OCI-LY3 (cell line): ENCODE data around the gene GMCL2.
"Not testable (repeated sequence)": the region's sequence is repeated elsewhere in the genome, so short reads cannot be mapped to it uniquely, and the experiment has no call there.

ENCODE experiments used
- H2AFZ ChIP-seq: fragments of 200-600, 300-600 bp; shearing (Covaris generic); 2 replicates; pipeline ENCODE4 v1.6.0; 2014; ENCODE audit warnings: antibody characterized with exemption, low read depth, low read length
- H3K27ac ChIP-seq: fragments of 200-600, 300-600 bp; sonication (generic); 2 replicates; pipeline ENCODE4 v1.5.1; 2014; ENCODE audit warnings: mild to moderate bottlenecking, low read length, moderate library complexity, mixed read lengths
- H3K27me3 ChIP-seq: fragments of 200-600, 300-600 bp; sonication (generic); 2 replicates; pipeline ENCODE4 v1.6.1; 2014; ENCODE audit warnings: low read depth, low read length, mixed read lengths
- H3K36me3 ChIP-seq: fragments of 200-600, 300-600 bp; sonication (generic); replicated peaks from 2 replicates; pipeline ENCODE3; 2014; ENCODE audit warnings: low read depth, low read length, mixed read lengths
- H3K4me1 ChIP-seq: fragments of 300-600, 200-600 bp; sonication (generic); 2 replicates; pipeline ENCODE4 v1.6.1; 2014; ENCODE audit warnings: low read length, mixed read lengths
- H3K4me2 ChIP-seq: fragments of 200-600, 300-600 bp; sonication (generic); 2 replicates; pipeline ENCODE4 v1.6.1; 2014; ENCODE audit warnings: low read length, mixed read lengths
- H3K4me3 ChIP-seq: fragments of 300-600, 200-600 bp; sonication (generic); 2 replicates; pipeline ENCODE4 v1.5.1; 2014; ENCODE audit warnings: antibody characterized with exemption, mild to moderate bottlenecking, low read length, moderate library complexity
- H3K79me2 ChIP-seq: fragments of 300-600, 200-600 bp; shearing (Covaris generic); 2 replicates; pipeline ENCODE4 v1.6.1; 2014; ENCODE audit warnings: mild to moderate bottlenecking, low read length, mixed read lengths
- H3K9ac ChIP-seq: fragments of 300-600, 200-600 bp; shearing (Covaris generic); 2 replicates; pipeline ENCODE4 v1.6.0; 2014; ENCODE audit warnings: mild to moderate bottlenecking, low read length, moderate library complexity
- H3K9me3 ChIP-seq: fragments of 200-600, 300-600 bp; shearing (Covaris generic); 2 replicates; pipeline ENCODE4 v1.6.1; 2014; ENCODE audit warnings: low read length, mixed read lengths; ENCODE audit not compliant: insufficient read depth
- H4K20me1 ChIP-seq: fragments of 200-600, 300-600 bp; sonication (generic); 2 replicates; pipeline ENCODE4 v1.6.1; 2016; ENCODE audit warnings: low read length, mixed read lengths; ENCODE audit not compliant: insufficient read depth
- CTCF ChIP-seq: fragments of 200-600, 300-600 bp; sonication (generic); IDR thresholded peaks from 2 replicates; pipeline ENCODE4 v1.5.1; 2014; ENCODE audit warnings: antibody characterized with exemption, low read length, low read depth
- EZH2phosphoT487 ChIP-seq: fragments of 200-600 bp; shearing (Covaris generic); IDR thresholded peaks from 2 replicates; pipeline ENCODE4 v1.6.1; 2018; ENCODE audit warnings: antibody characterized with exemption, mixed run types, low read depth

The GMCL2 gene

GRCh38 chr5:178232124-178232919 lies 45.2 kb upstream of the GMCL2 start, which contains the start of gene PHYKPL:
Gene PHYKPL, minus strand, starts transcription at chr5:178232802. Its CDS starts 252 bp downstream, at chr5:178232550.
- Histone ChIP-seq H3K4me3 (peak within 1 kb of the TSS; percentile 99), H3K27ac (peak within 1 kb of the TSS; percentile 84), H3K4me1 (peaks cover 21% of the 10 kb centered on the region), H3K4me2 (peak within 1 kb of the TSS; percentile 91), H3K36me3 (peaks cover 37% of the 10 kb centered on the region), H3K27me3 (no peaks in the 10 kb centered on the region), H3K9me3 (no peaks in the 10 kb centered on the region), H3K9ac (peak within 1 kb of the TSS; percentile 99), H3K79me2 (peaks cover 35% of the 10 kb centered on the region), H4K20me1 (peaks cover 10% of the 10 kb centered on the region), H2AFZ (peak within 1 kb of the TSS; percentile 81; the same call in 1 of the 2 replicates)
- TF ChIP-seq CTCF = no peak
- TF ChIP-seq EZH2phosphoT487 = no peak

GRCh38 chr5:178231539-178232123 lies 44.5 kb upstream of the GMCL2 start:
- Histone ChIP-seq H3K27ac (peak overlapping the region; percentile 84), H2AFZ (no peak overlapping the region), H3K36me3 (peaks cover 44% of the 10 kb centered on the region)

GRCh38 chr5:178230879-178231538 lies 43.8 kb upstream of the GMCL2 start:
- peaks cover 40% of the 10 kb centered on the region for H3K79me2 ChIP-seq
- TF ChIP-seq CTCF (no peak), EZH2phosphoT487 (no peak)
- peaks cover 10% of the 10 kb centered on the region for H4K20me1 ChIP-seq
- H2AFZ ChIP-seq = no peak overlapping the region
- no peak overlapping the region for H3K27ac ChIP-seq
- H3K36me3 ChIP-seq = peaks cover 47% of the 10 kb centered on the region
- H3K9ac ChIP-seq = peak overlapping the region; percentile 99
- peak overlapping the region; percentile 99 for H3K4me3 ChIP-seq
- peak overlapping the region; percentile 91 for H3K4me2 ChIP-seq
- H3K9me3 ChIP-seq = no peaks in the 10 kb centered on the region
- H3K27me3 ChIP-seq = no peaks in the 10 kb centered on the region
- peaks cover 21% of the 10 kb centered on the region for H3K4me1 ChIP-seq

More at GRCh38 chr5:178231539-178232123, 44.5 kb upstream of the GMCL2 start:
- no peaks in the 10 kb centered on the region for H3K27me3 ChIP-seq
- peaks cover 21% of the 10 kb centered on the region for H3K4me1 ChIP-seq
- no peak for TF ChIP-seq EZH2phosphoT487
- no peak for TF ChIP-seq CTCF
- no peaks in the 10 kb centered on the region for H3K9me3 ChIP-seq
- peak overlapping the region; percentile 99 for H3K4me3 ChIP-seq
- peaks cover 40% of the 10 kb centered on the region for H3K79me2 ChIP-seq
- H3K4me2 ChIP-seq = peak overlapping the region; percentile 91
- H4K20me1 ChIP-seq = peaks cover 10% of the 10 kb centered on the region
- peak overlapping the region; percentile 99 for H3K9ac ChIP-seq

GRCh38 chr5:178229861-178230260 lies 42.7 kb upstream of the GMCL2 start:
- Histone ChIP-seq H3K4me2 (no peak overlapping the region), H4K20me1 (peaks cover 13% of the 10 kb centered on the region), H3K79me2 (peaks cover 40% of the 10 kb centered on the region), H3K4me3 (no peak overlapping the region), H3K36me3 (peaks cover 51% of the 10 kb centered on the region), H3K27ac (no peak overlapping the region), H3K9ac (no peak overlapping the region), H2AFZ (no peak overlapping the region), H3K4me1 (peaks cover 20% of the 10 kb centered on the region), H3K9me3 (no peaks in the 10 kb centered on the region), H3K27me3 (no peaks in the 10 kb centered on the region)
- no peak for TF ChIP-seq EZH2phosphoT487
- no peak for TF ChIP-seq CTCF

- Histone ChIP-seq H3K4me1 (peaks cover 16% of the 10 kb centered on the region), H3K36me3 (peaks cover 52% of the 10 kb centered on the region), H3K79me2 (peaks cover 40% of the 10 kb centered on the region), H4K20me1 (peaks cover 13% of the 10 kb centered on the region)
- not testable (repeated sequence) for H3K9me3 ChIP-seq, H2AFZ ChIP-seq, H3K4me2 ChIP-seq, H3K27ac ChIP-seq, H3K27me3 ChIP-seq, H3K4me3 ChIP-seq, H3K9ac ChIP-seq
Observed at GRCh38 chr5:178229111-178229510, 41.9 kb upstream of the GMCL2 start.
